Mesendoderm (in vitro differentiated cells): ENCODE measurements around the gene MARF1.
A peak's percentile ranks its signal among the peaks of the same experiment; 100 is the strongest.

Experiments used
- DNase-seq: peaks from one replicate; pipeline ENCODE4 v3.0.0; 2013
- H2AK5ac ChIP-seq: 2 replicates; pipeline ENCODE4 v1.6.1; 2013; ENCODE audit warnings: low read length, inconsistent platforms
- H2BK120ac ChIP-seq: 2 replicates; pipeline ENCODE4 v1.6.1; 2013; ENCODE audit warnings: low read depth, mild to moderate bottlenecking, low read length, moderate library complexity, mixed read lengths
- H2BK15ac ChIP-seq: replicated peaks from 2 replicates; pipeline ENCODE4 v1.6.1; 2013; ENCODE audit warnings: low read depth, mild to moderate bottlenecking, moderate library complexity
- H2BK5ac ChIP-seq: 2 replicates; pipeline ENCODE4 v1.6.1; 2013; ENCODE audit warnings: low read length, inconsistent platforms
- H3K18ac ChIP-seq: 2 replicates; pipeline ENCODE4 v1.6.1; 2013; ENCODE audit warnings: mild to moderate bottlenecking, low read length, mixed read lengths
- H3K23ac ChIP-seq: one replicate; pipeline ENCODE4 v1.6.1; 2013; ENCODE audit warnings: low read length
- H3K27ac ChIP-seq: 2 replicates; pipeline ENCODE4 v1.5.1; 2013; ENCODE audit warnings: low read depth, mild to moderate bottlenecking, inconsistent platforms, low read length, moderate library complexity
- H3K27me3 ChIP-seq: 2 replicates; pipeline ENCODE4 v1.6.1; 2013; ENCODE audit warnings: low read length, control low read depth, mild to moderate bottlenecking, inconsistent platforms; ENCODE audit not compliant: insufficient read depth, poor library complexity
- H3K36me3 ChIP-seq: 2 replicates; pipeline ENCODE4 v1.6.1; 2013; ENCODE audit warnings: low read length, inconsistent platforms; ENCODE audit not compliant: control insufficient read depth, insufficient read depth
- H3K4ac ChIP-seq: one replicate; pipeline ENCODE4 v1.6.1; 2013; ENCODE audit warnings: low read depth, mild to moderate bottlenecking, low read length, moderate library complexity
- H3K4me1 ChIP-seq: 2 replicates; pipeline ENCODE4 v1.6.1; 2013; ENCODE audit warnings: low read depth, low read length, inconsistent platforms; ENCODE audit not compliant: control insufficient read depth
- H3K4me2 ChIP-seq: 2 replicates; pipeline ENCODE4 v1.6.1; 2013; ENCODE audit warnings: low read length
- H3K4me3 ChIP-seq: 2 replicates; pipeline ENCODE4 v1.5.1; 2013; ENCODE audit warnings: mild to moderate bottlenecking, low read length
- H3K56ac ChIP-seq: one replicate; pipeline ENCODE4 v1.6.1; 2013; ENCODE audit warnings: low read length
- H3K79me1 ChIP-seq: 2 replicates; pipeline ENCODE4 v1.6.1; 2013; ENCODE audit warnings: low read length, inconsistent platforms
- H3K79me2 ChIP-seq: 2 replicates; pipeline ENCODE4 v1.6.1; 2013; ENCODE audit warnings: mild to moderate bottlenecking, low read length; ENCODE audit not compliant: control insufficient read depth, insufficient read depth
- H3K9ac ChIP-seq: 2 replicates; pipeline ENCODE4 v1.6.1; 2013; ENCODE audit warnings: low read length, inconsistent platforms
- H4K5ac ChIP-seq: one replicate; pipeline ENCODE4 v1.6.1; 2013; ENCODE audit warnings: low read length
- H4K8ac ChIP-seq: one replicate; pipeline ENCODE4 v1.6.1; 2013; ENCODE audit warnings: low read depth, mild to moderate bottlenecking, control low read depth, low read length, moderate library complexity
- WGBS: extraction: QIAGEN DNeasy Blood & Tissue Kit; methylation state at CpG from one replicate; pipeline ENCODE4 v1.1.7; 2013; ENCODE audit warnings: low lambda C conversion rate, missing lambda C conversion rate; ENCODE audit not compliant: insufficient coverage; ENCODE audit errors: extremely low coverage; 5-methylcytosine and 5-hydroxymethylcytosine counted together

MARF1 gene

DNA sequence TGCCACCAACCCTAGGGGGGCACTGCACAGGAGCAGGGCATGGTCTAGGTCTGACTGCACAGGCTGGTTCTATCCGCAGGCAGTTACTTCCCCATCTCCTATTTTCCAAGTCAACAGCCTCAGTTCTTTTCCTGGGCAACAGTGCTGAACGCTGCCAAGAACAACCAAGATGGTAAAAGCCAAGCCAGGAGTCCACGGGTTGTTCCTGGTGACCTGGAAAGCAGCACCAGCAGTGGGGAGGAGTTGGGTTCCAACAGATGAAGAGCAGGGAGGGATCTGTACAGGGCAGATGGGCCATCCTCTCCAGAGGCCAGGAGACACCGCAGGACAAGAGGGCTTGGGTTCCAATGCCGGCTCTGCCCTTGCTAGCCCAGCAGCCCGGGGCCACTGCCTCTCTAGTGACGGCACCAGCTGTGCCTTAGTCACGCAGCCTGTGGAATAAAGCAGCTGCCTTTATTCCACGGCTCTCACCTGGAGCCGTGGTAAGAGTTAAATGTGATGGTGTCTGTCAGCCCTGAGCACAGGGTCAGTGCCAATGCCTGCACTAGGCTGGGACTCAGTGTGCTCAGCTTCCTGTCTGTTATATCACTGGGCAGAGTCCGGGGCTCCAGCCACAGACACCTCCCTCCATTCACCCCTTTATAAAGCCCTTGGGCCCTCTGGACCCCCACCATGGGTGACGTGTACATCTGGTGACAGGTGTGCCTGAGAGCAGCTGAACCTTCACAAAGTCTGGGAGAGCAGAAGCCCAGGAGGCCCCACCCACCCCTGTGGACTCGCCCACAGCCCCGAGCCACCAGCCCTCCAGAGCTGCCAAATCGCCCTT is 44.9 kb downstream of the MARF1 start:
- Histone ChIP-seq H3K27me3 (no peaks in the 10 kb centered on the region), H3K27ac (no peak overlapping the region), H3K9ac (no peak overlapping the region), H2AK5ac (no peak overlapping the region), H3K36me3 (peaks cover 11% of the 10 kb centered on the region), H4K5ac (no peak overlapping the region), H3K18ac (no peak overlapping the region), H3K79me1 (no peaks in the 10 kb centered on the region), H2BK120ac (no peak overlapping the region), H3K4me1 (no peaks in the 10 kb centered on the region), H2BK5ac (no peak overlapping the region), H3K4me3 (no peak overlapping the region), H3K23ac (no peak overlapping the region), H3K79me2 (no peaks in the 10 kb centered on the region), H2BK15ac (no peak overlapping the region), H3K4ac (no peak overlapping the region), H3K4me2 (no peak overlapping the region), H3K56ac (no peak overlapping the region), H4K8ac (no peak overlapping the region)
- no peak for DNase-seq
- WGBS, result no CpG with 5 or more reads among the region's 15 CpGs

DNA sequence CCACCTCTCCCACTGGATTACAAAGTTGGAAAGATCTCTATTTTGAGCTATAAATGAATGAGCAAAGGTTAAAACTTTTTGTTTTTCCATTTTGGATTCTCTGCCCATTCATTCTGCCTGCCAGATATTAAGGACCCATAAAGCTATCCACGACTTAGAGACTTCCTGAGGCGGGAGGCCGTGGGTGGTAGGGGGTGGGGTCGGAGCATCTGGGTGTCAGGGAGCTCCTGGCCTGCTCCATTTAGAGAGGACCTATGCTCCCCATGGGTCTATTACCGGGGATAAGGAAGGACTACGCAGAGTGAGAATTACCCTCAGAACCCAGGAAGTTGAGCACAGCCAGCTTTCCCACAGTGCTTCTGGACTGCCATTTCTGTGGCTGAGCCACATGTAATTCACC is 45.8 kb downstream of the MARF1 start:
- Histone ChIP-seq H3K27me3 (no peaks in the 10 kb centered on the region), H3K4me3 (no peak overlapping the region), H2BK120ac (no peak overlapping the region), H3K18ac (no peak overlapping the region), H2BK15ac (no peak overlapping the region), H3K9ac (no peak overlapping the region), H3K4ac (no peak overlapping the region), H3K27ac (no peak overlapping the region), H3K36me3 (peaks cover 11% of the 10 kb centered on the region), H4K8ac (no peak overlapping the region), H3K4me2 (no peak overlapping the region), H3K56ac (no peak overlapping the region), H3K79me1 (no peaks in the 10 kb centered on the region), H2BK5ac (no peak overlapping the region), H3K79me2 (no peaks in the 10 kb centered on the region), H3K4me1 (no peaks in the 10 kb centered on the region), H2AK5ac (no peak overlapping the region), H3K23ac (no peak overlapping the region), H4K5ac (no peak overlapping the region)
- DNase-seq, result no peak
- WGBS, result no CpG with 5 or more reads among the region's 6 CpGs

DNA sequence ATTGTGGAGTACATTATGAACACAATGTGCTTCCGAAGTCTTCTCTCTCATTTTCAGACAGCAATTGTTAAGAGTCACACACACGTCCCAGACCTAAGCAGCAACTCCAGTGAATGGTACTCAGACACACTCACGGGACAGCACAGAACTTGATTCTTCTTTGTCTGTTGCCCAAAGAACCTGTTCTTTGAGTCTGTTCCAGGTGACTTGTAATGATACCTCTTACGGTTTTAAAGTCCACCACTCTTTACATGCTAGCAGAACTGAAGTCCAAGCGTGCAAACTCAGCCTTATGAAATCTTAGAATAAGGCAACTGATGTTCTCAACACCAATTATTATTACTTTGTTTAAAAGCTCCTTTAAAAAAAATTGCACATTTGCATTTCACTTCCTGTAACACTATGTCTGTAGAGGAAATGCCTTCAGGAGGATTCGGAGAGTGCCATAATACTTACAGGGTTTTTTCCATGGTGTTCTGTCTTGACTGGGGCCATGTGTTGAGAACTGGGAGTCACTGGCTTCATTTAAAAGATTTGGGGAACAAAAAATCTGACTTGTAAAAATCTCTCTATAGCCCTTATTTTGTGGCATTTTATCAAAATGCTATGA is 48.1 kb downstream of the MARF1 start:
- no peak overlapping the region for H2BK120ac ChIP-seq
- no peak overlapping the region for H3K4me2 ChIP-seq
- no peaks in the 10 kb centered on the region for H3K4me1 ChIP-seq
- DNase-seq, result no peak
- no peak overlapping the region for H3K18ac ChIP-seq
- H2BK15ac ChIP-seq, result no peak overlapping the region
- peaks cover 10% of the 10 kb centered on the region for H3K36me3 ChIP-seq
- no peak overlapping the region for H3K4ac ChIP-seq
- no peaks in the 10 kb centered on the region for H3K27me3 ChIP-seq
- H2BK5ac ChIP-seq, result no peak overlapping the region
- H3K56ac ChIP-seq, result no peak overlapping the region
- no CpG with 5 or more reads among the region's 6 CpGs for WGBS
- no peaks in the 10 kb centered on the region for H3K79me1 ChIP-seq
- no peak overlapping the region for H3K23ac ChIP-seq
- H4K8ac ChIP-seq, result no peak overlapping the region
- H3K27ac ChIP-seq, result no peak overlapping the region
- no peak overlapping the region for H3K4me3 ChIP-seq
- no peak overlapping the region for H4K5ac ChIP-seq
- no peak overlapping the region for H3K9ac ChIP-seq
- no peaks in the 10 kb centered on the region for H3K79me2 ChIP-seq
- no peak overlapping the region for H2AK5ac ChIP-seq

DNA sequence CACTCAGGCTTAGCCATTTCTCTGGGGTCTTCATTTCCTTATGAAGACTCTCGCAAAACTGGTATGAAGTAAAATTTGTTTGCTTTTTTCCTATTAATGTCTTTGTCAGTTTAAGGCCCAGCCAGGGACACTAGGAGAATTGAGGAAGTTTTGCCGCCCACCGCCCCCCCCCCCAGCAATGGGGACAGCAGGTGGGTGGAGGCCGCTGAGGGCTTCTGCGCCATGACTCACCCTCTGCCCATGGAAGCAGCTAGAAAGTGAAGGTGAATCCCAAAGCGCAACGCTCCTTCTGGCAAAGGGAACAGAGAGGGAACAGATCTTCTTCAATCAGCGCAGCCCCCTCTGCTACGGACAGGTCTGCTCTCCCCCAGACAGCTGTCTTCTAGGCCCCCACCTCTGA is 49.7 kb downstream of the MARF1 start:
- H3K18ac ChIP-seq, result no peak overlapping the region
- no CpG with 5 or more reads among the region's 9 CpGs for WGBS
- peak overlapping the region; percentile 25 for H3K56ac ChIP-seq
- H3K4ac ChIP-seq, result peak overlapping the region; percentile 56
- no peaks in the 10 kb centered on the region for H3K79me2 ChIP-seq
- no peak overlapping the region for H2BK5ac ChIP-seq
- no peak overlapping the region for H2AK5ac ChIP-seq
- no peak overlapping the region for H4K5ac ChIP-seq
- no peak overlapping the region for H3K23ac ChIP-seq
- no peak overlapping the region for H2BK120ac ChIP-seq
- no peak overlapping the region for H3K4me2 ChIP-seq
- H3K79me1 ChIP-seq, result no peaks in the 10 kb centered on the region
- no peaks in the 10 kb centered on the region for H3K27me3 ChIP-seq
- no peak for DNase-seq
- H3K27ac ChIP-seq, result no peak overlapping the region
- H3K9ac ChIP-seq, result no peak overlapping the region
- H2BK15ac ChIP-seq, result no peak overlapping the region
- H4K8ac ChIP-seq, result no peak overlapping the region
- H3K4me1 ChIP-seq, result no peaks in the 10 kb centered on the region
- H3K4me3 ChIP-seq, result no peak overlapping the region
- H3K36me3 ChIP-seq, result peaks cover 3% of the 10 kb centered on the region

DNA sequence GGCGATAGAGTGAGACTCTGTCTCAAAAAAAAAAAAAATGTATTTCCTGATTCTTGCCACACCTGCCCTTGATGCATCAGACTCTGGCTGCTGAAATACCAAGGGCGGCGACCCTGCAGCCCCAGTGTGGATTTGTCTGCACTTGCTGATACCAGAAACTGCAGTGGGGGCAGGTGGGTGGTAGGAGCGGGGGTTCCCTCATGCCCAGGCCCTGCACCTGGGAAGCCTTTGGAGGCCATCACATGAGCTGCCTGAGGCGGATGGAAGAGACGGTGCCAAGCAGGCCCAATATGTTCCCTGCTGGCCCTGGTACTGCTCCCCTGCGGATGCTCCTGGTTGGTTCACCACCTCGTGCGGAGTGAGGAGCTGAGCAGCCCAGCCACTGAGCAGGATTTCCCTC is 50.6 kb downstream of the MARF1 start:
- Histone ChIP-seq H3K79me1 (no peaks in the 10 kb centered on the region), H3K4me1 (no peaks in the 10 kb centered on the region), H2BK15ac (no peak overlapping the region), H3K23ac (no peak overlapping the region), H4K5ac (no peak overlapping the region), H4K8ac (no peak overlapping the region), H3K4me3 (no peak overlapping the region), H3K27me3 (no peaks in the 10 kb centered on the region), H3K9ac (no peak overlapping the region), H3K36me3 (peaks cover 2% of the 10 kb centered on the region), H2BK5ac (no peak overlapping the region), H3K56ac (peak overlapping the region; percentile 73), H3K4ac (no peak overlapping the region), H3K18ac (no peak overlapping the region), H3K27ac (no peak overlapping the region), H2BK120ac (no peak overlapping the region), H3K4me2 (no peak overlapping the region), H3K79me2 (no peaks in the 10 kb centered on the region), H2AK5ac (no peak overlapping the region)
- no peak for DNase-seq
- WGBS, result no CpG with 5 or more reads among the region's 9 CpGs
